DOHH2 (cell line): ENCODE measurements around the gene SMPD3.

Experiments used
- H3F3A ChIP-seq: fragments of 200-600 bp; sonication (generic), shearing (Covaris generic); 2 replicates; pipeline ENCODE4 v1.6.0; 2016; ENCODE audit warnings: antibody characterized with exemption, mild to moderate bottlenecking; ENCODE audit not compliant: control insufficient read depth, insufficient read depth
- H3K27ac ChIP-seq: fragments of 200-600 bp; sonication (generic); 2 replicates; pipeline ENCODE4 v1.5.1; 2014; ENCODE audit warnings: low read depth, mild to moderate bottlenecking, low read length, moderate library complexity
- H3K27me3 ChIP-seq: fragments of 200-600 bp; sonication (generic); 2 replicates; pipeline ENCODE4 v1.6.1; 2014; ENCODE audit warnings: mild to moderate bottlenecking, low read length, mixed read lengths; ENCODE audit not compliant: control insufficient read depth
- H3K36me3 ChIP-seq: fragments of 200-600 bp; sonication (generic); 2 replicates; pipeline ENCODE4 v1.6.1; 2014; ENCODE audit warnings: mild to moderate bottlenecking, low read length, moderate library complexity, mixed read lengths; ENCODE audit not compliant: control insufficient read depth
- H3K4me1 ChIP-seq: fragments of 200-600 bp; sonication (generic); 2 replicates; pipeline ENCODE4 v1.6.1; 2014; ENCODE audit warnings: mild to moderate bottlenecking, low read length, mixed read lengths; ENCODE audit not compliant: control insufficient read depth
- H3K4me2 ChIP-seq: fragments of 200-600 bp; sonication (generic); 2 replicates; pipeline ENCODE4 v1.6.0; 2014; ENCODE audit warnings: mild to moderate bottlenecking, low read length, moderate library complexity
- H3K4me3 ChIP-seq: fragments of 200-600 bp; sonication (generic); 2 replicates; pipeline ENCODE4 v1.5.1; 2014; ENCODE audit warnings: mild to moderate bottlenecking, low read length, mixed read lengths
- H3K79me2 ChIP-seq: fragments of 200-600 bp; sonication (generic); 2 replicates; pipeline ENCODE4 v1.6.1; 2014; ENCODE audit warnings: mild to moderate bottlenecking, low read length, mixed read lengths; ENCODE audit not compliant: control insufficient read depth
- H3K9me2 ChIP-seq: fragments of 200-600 bp; sonication (generic); replicated peaks from 2 replicates; pipeline ENCODE4 v1.6.1; 2014; ENCODE audit warnings: mild to moderate bottlenecking, low read length, mixed read lengths; ENCODE audit not compliant: control insufficient read depth
- H3K9me3 ChIP-seq: fragments of 200-600 bp; sonication (generic); 2 replicates; pipeline ENCODE4 v1.6.1; 2014; ENCODE audit warnings: antibody characterized with exemption, low read length, mixed read lengths; ENCODE audit not compliant: control insufficient read depth, insufficient read depth
- H4K20me1 ChIP-seq: fragments of 200-600 bp; sonication (generic); 2 replicates; pipeline ENCODE4 v1.6.0; 2014; ENCODE audit warnings: low read depth, mild to moderate bottlenecking, antibody characterized with exemption, low read length, moderate library complexity; ENCODE audit not compliant: control insufficient read depth, insufficient read depth
- CTCF ChIP-seq: fragments of 200-600 bp; sonication (generic); IDR thresholded peaks from one replicate; pipeline ENCODE4 v1.5.1; 2014; ENCODE audit warnings: antibody characterized with exemption, mild to moderate bottlenecking, low read depth, low read length; ENCODE audit not compliant: poor library complexity, severe bottlenecking
- EZH2phosphoT487 ChIP-seq: fragments of 200-600 bp; sonication (generic); IDR thresholded peaks from 2 replicates; pipeline ENCODE4 v1.6.1; 2017; ENCODE audit warnings: borderline replicate concordance, mild to moderate bottlenecking, antibody characterized with exemption, low read length, moderate library complexity, mixed read lengths

Gene SMPD3

DNA sequence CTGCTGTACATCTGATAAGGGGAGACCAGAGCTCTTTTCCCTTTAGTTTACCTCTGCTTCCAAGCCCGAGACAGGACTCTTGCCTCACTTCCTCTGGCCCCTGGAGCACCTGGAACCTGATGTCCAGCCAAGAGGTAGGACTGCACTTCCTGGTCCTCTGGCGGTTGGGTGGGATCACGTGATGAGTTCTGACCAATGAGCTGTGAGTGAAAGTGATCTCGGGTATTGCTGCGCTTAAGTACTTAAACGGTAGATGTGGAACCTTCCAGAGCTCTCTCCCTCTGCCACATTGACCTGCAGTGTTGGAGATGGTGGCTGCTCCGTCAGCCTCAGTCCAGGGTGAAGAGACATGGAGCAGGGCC, 67.0 kb downstream of the SMPD3 start:
- Histone ChIP-seq H3K4me3 (no peak overlapping the region), H3K36me3 (no peaks in the 10 kb centered on the region), H3K27me3 (peaks cover 3% of the 10 kb centered on the region; the same call in 1 of the 2 replicates), H3K9me3 (no peaks in the 10 kb centered on the region), H3K4me1 (no peaks in the 10 kb centered on the region), H3K27ac (no peak overlapping the region), H3F3A (no peaks in the 10 kb centered on the region), H4K20me1 (no peaks in the 10 kb centered on the region), H3K9me2 (no peaks in the 10 kb centered on the region), H3K79me2 (no peaks in the 10 kb centered on the region), H3K4me2 (no peak overlapping the region)
- no peak for TF ChIP-seq EZH2phosphoT487
- TF ChIP-seq CTCF, result no peak

- H3K4me2 ChIP-seq, result no peak overlapping the region
- no peaks in the 10 kb centered on the region for H3K9me2 ChIP-seq
- H3K9me3 ChIP-seq, result no peaks in the 10 kb centered on the region
- no peaks in the 10 kb centered on the region for H3K36me3 ChIP-seq
- H3K4me1 ChIP-seq, result no peaks in the 10 kb centered on the region
- H3F3A ChIP-seq, result no peaks in the 10 kb centered on the region
- TF ChIP-seq EZH2phosphoT487, result no peak
- TF ChIP-seq CTCF, result no peak
- no peaks in the 10 kb centered on the region for H4K20me1 ChIP-seq
- no peak overlapping the region for H3K27ac ChIP-seq
- peaks cover 3% of the 10 kb centered on the region; the same call in 1 of the 2 replicates for H3K27me3 ChIP-seq
- H3K79me2 ChIP-seq, result no peaks in the 10 kb centered on the region
- no peak overlapping the region for H3K4me3 ChIP-seq
Observed at GRCh38 chr16:68380676-68381362, 67.5 kb downstream of the SMPD3 start.

DNA sequence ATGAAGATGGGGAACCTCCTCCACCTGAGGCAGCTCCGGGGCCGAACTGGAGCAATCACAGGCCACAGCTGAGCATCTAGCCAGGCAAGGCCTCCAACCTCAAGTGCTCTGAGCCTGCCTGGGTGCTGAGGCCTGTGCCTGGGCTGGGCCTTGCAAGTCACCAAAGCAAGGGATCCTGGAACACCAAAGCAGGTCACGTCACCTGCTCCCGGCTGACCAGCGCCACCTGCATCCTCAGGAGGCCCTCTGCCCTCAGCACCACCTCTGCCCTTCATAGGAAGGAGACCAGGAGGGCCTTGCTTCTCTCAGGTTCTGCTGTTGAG, 68.0 kb downstream of the SMPD3 start:
- H3K79me2 ChIP-seq, result no peaks in the 10 kb centered on the region
- no peak overlapping the region for H3K4me3 ChIP-seq
- H3K27ac ChIP-seq, result no peak overlapping the region
- no peaks in the 10 kb centered on the region for H3K36me3 ChIP-seq
- H3F3A ChIP-seq, result no peaks in the 10 kb centered on the region
- TF ChIP-seq CTCF (no peak), EZH2phosphoT487 (no peak)
- H3K9me3 ChIP-seq, result no peaks in the 10 kb centered on the region
- H3K4me1 ChIP-seq, result no peaks in the 10 kb centered on the region
- no peaks in the 10 kb centered on the region for H4K20me1 ChIP-seq
- H3K4me2 ChIP-seq, result no peak overlapping the region
- H3K27me3 ChIP-seq, result peaks cover under 1% of the 10 kb centered on the region; the same call in 1 of the 2 replicates
- no peaks in the 10 kb centered on the region for H3K9me2 ChIP-seq
